Measurements from ENCODE around the gene TUT1.

TUT1 gene

GRCh38 chr11:62615521-62615920 is 24.2 kb upstream of the TUT1 start:
- no peaks in the 10 kb centered on the region for H3K9me3 ChIP-seq (ENCODE audit: insufficient read depth, low read length, severe bottlenecking)
- H3K4me3 ChIP-seq (ENCODE audit: low read depth in 1 of 2, low read length in 2 of 2), result no peak overlapping the region
- peaks cover 23% of the 10 kb centered on the region for H3K36me3 ChIP-seq (ENCODE audit: insufficient read depth, low read length)
- peaks cover 26% of the 10 kb centered on the region for H3K4me1 ChIP-seq (ENCODE audit: insufficient read depth, low read length)
- TF ChIP-seq, protein P1, sequence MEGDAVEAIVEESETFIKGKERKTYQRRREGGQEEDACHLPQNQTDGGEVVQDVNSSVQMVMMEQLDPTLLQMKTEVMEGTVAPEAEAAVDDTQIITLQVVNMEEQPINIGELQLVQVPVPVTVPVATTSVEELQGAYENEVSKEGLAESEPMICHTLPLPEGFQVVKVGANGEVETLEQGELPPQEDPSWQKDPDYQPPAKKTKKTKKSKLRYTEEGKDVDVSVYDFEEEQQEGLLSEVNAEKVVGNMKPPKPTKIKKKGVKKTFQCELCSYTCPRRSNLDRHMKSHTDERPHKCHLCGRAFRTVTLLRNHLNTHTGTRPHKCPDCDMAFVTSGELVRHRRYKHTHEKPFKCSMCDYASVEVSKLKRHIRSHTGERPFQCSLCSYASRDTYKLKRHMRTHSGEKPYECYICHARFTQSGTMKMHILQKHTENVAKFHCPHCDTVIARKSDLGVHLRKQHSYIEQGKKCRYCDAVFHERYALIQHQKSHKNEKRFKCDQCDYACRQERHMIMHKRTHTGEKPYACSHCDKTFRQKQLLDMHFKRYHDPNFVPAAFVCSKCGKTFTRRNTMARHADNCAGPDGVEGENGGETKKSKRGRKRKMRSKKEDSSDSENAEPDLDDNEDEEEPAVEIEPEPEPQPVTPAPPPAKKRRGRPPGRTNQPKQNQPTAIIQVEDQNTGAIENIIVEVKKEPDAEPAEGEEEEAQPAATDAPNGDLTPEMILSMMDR (IDR thresholded peaks at IDR 0.05; ENCODE audit: borderline replicate concordance, extremely low read depth, low read length, poor library complexity, severe bottlenecking), result no peak
- TF ChIP-seq EZH2 (IDR thresholded peaks at IDR 0.05; ENCODE audit: borderline replicate concordance, low read depth, low read length, severe bottlenecking), result no peak
- H3K4me2 ChIP-seq (ENCODE audit: insufficient read depth, low read length), result no peak overlapping the region
- H3K79me2 ChIP-seq (ENCODE audit: insufficient read depth, low read length), result peaks cover 22% of the 10 kb centered on the region
- H2AFZ ChIP-seq (ENCODE audit: low read depth, low read length), result no peak overlapping the region
- DNase-seq, result no peak
- no peaks in the 10 kb centered on the region for H4K20me1 ChIP-seq (ENCODE audit: insufficient read depth, low read length)
- no peak overlapping the region for H3K27ac ChIP-seq (ENCODE audit: low read length)
- H3K27me3 ChIP-seq (ENCODE audit: insufficient read depth, low read length, poor library complexity), result no peaks in the 10 kb centered on the region
- no peak overlapping the region for H3K9ac ChIP-seq (ENCODE audit: low read depth, low read length)
- ATAC-seq (ENCODE audit: insufficient read depth, low read depth), result no peak

DNA sequence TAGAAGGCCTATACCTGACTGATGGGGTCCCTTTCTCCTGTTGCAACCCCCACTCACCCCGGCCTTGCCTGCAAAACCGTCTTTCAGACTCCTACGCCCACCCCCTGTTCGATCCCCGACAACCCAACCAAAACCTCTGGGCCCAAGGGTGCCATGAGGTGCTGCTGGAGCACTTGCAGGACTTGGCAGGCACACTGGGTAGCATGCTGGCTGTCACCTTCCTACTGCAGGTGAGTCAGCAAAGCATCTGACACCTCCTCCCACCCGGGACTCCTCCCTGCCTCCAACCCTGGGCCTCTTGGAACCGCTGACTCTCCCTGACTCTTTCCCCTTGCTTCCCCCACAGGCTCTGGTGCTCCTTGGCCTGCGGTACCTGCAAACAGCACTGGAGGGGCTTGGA is 23.0 kb upstream of the TUT1 start:
- Histone ChIP-seq H3K9ac (ENCODE audit: low read depth, low read length) (no peak overlapping the region), H3K4me2 (ENCODE audit: insufficient read depth, low read length) (no peak overlapping the region), H3K4me3 (ENCODE audit: low read depth in 1 of 2, low read length in 2 of 2) (no peak overlapping the region), H3K27ac (ENCODE audit: low read length) (0 out of 2 replicates have a peak overlapping the region, but pooled peaks have one; percentile 4), H3K27me3 (ENCODE audit: insufficient read depth, low read length, poor library complexity) (no peaks in the 10 kb centered on the region), H4K20me1 (ENCODE audit: insufficient read depth, low read length) (no peaks in the 10 kb centered on the region), H3K4me1 (ENCODE audit: insufficient read depth, low read length) (peaks cover 21% of the 10 kb centered on the region), H3K9me3 (ENCODE audit: insufficient read depth, low read length, severe bottlenecking) (no peaks in the 10 kb centered on the region), H3K36me3 (ENCODE audit: insufficient read depth, low read length) (peaks cover 30% of the 10 kb centered on the region), H2AFZ (ENCODE audit: low read depth, low read length) (no peak overlapping the region), H3K79me2 (ENCODE audit: insufficient read depth, low read length) (peaks cover 16% of the 10 kb centered on the region)
- ATAC-seq (ENCODE audit: insufficient read depth, low read depth) (no peak), DNase-seq (no peak)
- TF ChIP-seq, protein P1 (IDR thresholded peaks at IDR 0.05; ENCODE audit: borderline replicate concordance, extremely low read depth, low read length, poor library complexity, severe bottlenecking), result no peak
- no peak for TF ChIP-seq EZH2 (IDR thresholded peaks at IDR 0.05; ENCODE audit: borderline replicate concordance, low read depth, low read length, severe bottlenecking)

DNA sequence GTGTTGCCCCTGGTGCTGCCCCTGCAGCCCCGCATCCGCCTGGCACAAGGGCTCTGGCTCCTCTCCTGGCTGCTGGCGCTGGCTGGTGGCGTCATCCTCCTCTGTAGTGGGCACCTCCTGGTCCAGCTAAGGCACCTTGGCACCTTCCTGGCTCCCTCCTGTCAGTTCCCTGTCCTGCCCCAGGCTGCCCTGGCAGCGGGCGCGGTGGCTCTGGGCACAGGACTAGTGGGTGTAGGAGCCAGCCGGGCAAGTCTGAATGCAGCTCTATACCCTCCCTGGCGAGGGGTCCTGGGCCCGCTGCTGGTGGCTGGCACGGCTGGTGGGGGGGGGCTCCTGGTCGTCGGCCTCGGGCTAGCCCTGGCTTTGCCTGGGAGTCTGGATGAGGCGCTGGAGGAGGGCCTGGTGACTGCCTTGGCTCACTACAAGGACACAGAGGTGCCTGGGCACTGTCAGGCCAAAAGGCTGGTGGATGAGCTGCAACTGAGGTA is 22.0 kb upstream of the TUT1 start:
- Histone ChIP-seq H3K36me3 (ENCODE audit: insufficient read depth, low read length) (peaks cover 34% of the 10 kb centered on the region), H3K27me3 (ENCODE audit: insufficient read depth, low read length, poor library complexity) (no peaks in the 10 kb centered on the region), H3K9me3 (ENCODE audit: insufficient read depth, low read length, severe bottlenecking) (no peaks in the 10 kb centered on the region), H3K4me2 (ENCODE audit: insufficient read depth, low read length) (0 out of 2 replicates have a peak overlapping the region, but pooled peaks have one; percentile 98), H3K9ac (ENCODE audit: low read depth, low read length) (no peak overlapping the region), H3K79me2 (ENCODE audit: insufficient read depth, low read length) (peaks cover 12% of the 10 kb centered on the region), H2AFZ (ENCODE audit: low read depth, low read length) (no peak overlapping the region), H3K4me1 (ENCODE audit: insufficient read depth, low read length) (peaks cover 21% of the 10 kb centered on the region), H4K20me1 (ENCODE audit: insufficient read depth, low read length) (no peaks in the 10 kb centered on the region), H3K4me3 (ENCODE audit: low read depth in 1 of 2, low read length in 2 of 2) (no peak overlapping the region), H3K27ac (ENCODE audit: low read length) (no peak overlapping the region; the same call in 1 of the 2 replicates)
- no peak for TF ChIP-seq EZH2 (IDR thresholded peaks at IDR 0.05; ENCODE audit: borderline replicate concordance, low read depth, low read length, severe bottlenecking)
- TF ChIP-seq, protein P1 (IDR thresholded peaks at IDR 0.05; ENCODE audit: borderline replicate concordance, extremely low read depth, low read length, poor library complexity, severe bottlenecking), result no peak
- no peak for DNase-seq
- no peak for ATAC-seq (ENCODE audit: insufficient read depth, low read depth)

Data from DND-41 (cell line).